HG03575 (cell line): Measurements from ENCODE around the gene CRACR2B.

Experiments used
- ATAC-seq: cut with Tn5 transposase; IDR thresholded peaks from one replicate; pipeline ENCODE4 v1.9.1; 2021; ENCODE audit not compliant: unreplicated experiment, insufficient number of reproducible peaks, low FRiP score; ENCODE audit errors: extremely low read depth

The CRACR2B gene

DNA sequence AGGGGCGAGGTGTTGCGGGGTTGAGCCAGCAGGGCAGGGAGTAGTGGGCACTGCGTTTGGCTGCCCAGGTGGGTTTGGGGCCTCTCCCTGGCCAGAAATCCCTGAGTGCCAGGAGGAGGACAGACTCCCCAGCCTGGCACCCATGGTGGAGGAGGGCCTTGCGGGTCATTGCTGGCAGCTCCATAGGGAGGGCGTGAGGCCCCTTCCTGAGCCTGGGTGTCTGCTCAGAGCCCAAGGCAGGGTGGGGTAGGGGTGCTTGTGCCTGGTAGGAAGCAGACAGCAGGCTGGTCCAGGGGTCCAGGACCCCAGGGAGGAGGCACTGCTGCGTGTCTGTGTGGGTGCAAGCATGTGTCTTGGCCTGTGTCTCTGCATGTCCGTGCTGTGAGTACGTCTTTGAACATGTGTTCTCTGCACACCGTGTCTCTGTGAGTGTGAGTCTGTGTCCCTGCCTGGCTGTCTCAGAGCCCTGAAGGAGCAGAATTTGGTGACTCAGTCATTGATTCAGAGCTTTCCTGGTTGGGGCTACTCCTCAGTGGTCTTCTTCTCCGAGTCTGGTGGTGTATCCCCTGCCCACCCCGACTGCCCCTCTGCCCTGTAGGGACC lies 18.9 kb downstream of the CRACR2B start:
- ATAC-seq = no peak

DNA sequence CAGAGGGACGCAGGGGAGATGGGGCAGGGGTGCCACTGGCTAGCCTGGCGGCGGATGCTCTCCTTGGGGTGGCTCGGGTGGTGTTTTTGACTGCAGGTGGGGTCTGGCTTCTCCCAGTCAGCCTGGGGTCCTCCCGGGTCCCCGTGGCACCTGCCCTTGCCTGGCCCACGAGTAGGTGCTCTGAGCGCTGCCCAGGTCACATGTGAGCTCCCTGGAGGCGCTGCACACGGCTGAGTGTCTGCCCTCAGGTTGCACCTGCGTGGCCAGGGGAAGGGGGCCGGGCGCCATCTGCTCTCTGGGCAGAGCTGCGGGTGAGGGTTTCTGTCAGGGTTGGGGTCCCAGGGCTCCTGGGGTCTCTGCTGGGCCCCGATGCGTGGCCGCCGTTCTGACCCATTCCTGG lies 20.2 kb downstream of the CRACR2B start:
- no peak for ATAC-seq

- ATAC-seq = no peak
Observed at GRCh38 chr11:848380-848931, 20.7 kb downstream of the CRACR2B start.

DNA sequence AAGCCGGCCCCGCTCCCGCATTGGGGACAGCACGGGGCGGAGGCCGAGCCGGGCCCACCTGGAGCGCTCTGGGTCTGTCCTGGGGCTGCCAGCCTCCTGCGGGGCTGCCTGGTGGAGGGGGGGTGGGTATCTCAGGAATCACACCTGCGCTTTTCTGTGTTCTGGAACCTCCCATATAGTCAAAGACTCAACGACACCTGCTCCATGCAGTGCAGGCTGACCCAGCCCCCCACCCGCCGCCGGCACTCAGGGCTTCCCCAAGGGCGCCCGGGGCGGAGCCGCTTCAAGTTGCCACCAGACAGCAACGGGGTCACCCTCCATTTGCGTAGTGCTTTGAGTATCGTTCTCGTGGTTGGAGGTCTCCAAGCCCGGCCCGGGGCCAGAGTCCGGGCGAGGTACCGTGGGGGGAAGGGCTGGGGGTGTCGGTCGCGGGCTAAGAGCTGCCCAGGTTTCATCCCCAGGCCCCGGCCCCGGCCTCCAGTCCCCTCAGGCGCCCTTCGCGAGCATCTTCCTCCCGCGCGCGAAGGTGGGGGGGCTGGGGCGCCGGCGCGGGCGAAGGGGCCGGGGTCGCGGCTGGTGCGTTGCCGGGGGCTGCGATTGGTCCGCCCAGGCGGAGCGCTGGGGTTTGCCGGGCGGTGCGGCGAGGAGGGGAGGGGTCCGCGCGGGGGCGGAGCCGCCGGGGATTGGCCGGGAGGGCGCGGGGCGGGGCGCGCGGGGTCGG lies 21.5 kb downstream of the CRACR2B start:
- ATAC-seq = no peak

DNA sequence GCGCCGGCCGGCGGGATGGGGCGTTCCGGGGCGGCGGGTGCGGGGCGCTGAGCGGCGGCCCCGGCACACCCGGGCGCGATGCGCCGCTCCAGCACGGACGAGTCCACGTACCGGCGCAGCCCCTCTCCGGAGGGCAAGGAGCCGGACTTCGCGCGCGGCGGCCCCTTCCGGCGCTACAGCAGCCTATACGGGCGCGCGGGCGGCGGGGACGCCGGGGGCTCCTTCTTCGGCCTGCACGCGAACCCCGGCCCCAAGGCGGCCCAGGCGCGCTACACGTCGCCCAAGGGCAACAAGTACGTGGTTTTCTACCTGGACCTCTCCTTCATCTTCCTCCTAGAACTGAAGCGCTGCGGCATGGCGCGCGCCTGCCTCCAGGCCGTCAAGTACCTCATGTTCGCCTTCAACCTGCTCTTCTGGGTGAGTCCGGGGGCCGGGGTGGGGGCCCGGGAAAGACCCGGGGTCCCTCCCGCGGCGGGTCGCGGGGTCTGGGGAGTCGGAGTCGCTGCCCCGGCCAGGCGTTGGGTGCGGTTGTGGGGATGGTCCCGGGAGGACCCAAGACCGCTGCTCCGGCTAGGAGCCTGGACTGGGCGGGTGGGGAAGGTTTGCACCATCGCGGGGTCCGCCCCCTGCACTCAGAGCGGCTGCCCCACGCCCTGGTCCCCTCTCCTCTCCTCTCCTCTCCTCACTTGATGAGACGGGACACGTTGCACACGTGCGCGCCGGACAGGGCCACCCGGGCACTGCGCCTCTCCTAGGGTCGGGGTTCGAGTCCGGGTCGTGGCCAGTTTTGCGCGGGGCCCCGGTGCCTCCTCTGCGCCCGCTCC lies 22.4 kb downstream of the CRACR2B start:
- no peak for ATAC-seq

DNA sequence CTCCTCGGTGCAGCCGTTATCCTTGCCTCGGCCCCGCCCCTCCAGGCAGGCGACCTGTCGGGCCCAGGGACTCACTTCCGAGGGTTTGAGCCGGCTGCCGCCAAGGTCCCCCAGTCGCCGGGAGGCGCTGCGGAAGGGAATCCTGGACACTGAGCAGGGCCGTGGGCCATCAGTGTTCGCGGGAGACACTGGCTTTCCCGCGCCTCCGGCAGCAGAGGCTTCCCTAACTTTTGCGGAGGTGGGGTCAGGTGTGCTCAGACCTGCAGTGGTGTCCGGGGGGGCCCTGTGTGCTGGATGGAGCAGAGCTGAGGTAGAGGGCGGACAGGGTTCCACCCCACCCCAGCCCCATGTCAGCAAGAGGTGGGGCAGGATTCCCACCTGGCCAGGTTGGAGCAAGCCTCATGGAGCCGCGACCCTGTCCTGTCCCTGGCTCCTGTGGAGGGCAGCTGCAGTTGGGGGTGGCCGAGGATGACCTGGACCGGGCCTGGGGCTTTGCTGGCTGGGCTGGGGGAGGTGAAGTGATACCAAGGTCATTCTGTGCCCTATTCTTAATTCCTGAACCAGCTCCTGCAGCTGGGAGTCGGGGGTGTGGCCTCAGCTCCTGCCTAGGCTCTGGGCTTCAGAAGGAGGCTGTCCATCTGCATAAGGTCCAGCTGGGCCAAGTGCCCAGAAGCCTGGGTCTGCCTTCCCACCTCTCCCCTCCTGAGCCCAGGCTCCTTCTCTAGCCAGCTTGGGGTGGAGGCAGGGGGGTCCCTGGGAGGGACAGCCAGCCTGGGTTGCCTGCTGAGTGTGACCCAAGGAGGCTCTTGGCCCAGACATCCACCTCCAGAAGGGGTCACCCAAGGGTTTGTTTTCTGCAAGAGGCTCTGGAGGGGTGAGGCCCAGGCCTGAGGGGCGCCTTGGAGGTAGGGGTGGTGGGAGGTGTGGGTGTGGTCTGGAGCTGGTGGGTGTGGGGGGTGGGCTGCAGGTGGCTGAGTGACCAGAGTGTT lies 23.4 kb downstream of the CRACR2B start:
- no peak for ATAC-seq

DNA sequence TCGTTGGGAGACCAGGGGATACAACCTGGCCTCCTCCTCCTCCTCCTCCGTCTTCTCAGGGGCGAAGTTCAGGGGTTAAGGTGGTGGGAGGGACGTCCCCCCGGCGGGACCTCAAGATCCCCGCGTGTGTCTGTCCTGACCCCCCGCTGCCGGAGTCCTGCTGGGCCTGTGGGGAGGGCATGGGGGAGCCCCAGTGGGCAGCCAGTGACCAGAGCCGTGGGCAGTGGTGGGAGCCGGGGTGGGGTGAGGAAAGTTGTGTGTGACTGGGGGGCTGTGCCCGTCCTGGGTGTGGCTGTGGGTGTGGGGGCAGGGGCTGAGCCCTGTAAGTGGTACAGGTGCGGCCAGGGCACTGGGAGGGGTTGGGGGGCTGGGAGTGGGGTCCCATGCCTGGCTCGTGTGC lies 25.0 kb downstream of the CRACR2B start:
- ATAC-seq = no peak

DNA sequence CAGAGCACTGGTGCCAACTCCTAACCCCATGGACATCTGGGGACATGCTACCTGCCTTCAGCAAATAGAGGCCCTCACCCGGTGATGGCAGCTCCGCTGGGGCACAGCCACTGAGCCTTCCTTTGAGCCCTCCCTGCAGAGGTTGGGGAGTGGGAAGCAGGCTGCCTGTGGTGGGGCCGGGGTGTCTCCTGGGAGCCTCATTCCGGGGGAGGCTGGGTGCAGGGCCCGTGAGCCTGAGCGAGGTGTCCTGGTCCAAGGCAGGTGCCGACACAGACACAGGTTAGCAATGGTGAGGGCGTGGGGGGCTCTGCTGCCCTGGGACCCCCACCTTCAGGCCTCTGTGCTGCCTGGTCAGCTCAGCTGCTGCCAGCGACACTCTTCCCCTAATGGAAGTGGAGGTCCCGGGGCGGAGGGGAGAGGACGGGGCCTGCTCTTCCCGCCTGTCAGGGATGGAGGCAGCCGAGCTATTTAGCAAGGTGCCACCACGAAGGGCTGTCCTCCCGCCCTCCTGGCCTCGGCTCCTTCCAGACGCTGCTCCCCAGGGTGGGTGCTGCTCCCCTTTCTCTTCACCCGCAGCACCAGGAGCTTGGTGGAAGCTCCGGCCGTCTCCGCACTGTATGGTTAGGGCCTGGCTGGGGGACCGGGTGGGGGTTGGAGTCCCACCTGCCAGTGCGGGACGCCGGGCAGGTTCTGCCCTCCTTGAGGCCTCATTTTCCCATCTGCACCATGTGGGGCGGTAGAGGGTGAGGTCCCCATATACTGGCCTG lies 26.1 kb downstream of the CRACR2B start:
- ATAC-seq = no peak

DNA sequence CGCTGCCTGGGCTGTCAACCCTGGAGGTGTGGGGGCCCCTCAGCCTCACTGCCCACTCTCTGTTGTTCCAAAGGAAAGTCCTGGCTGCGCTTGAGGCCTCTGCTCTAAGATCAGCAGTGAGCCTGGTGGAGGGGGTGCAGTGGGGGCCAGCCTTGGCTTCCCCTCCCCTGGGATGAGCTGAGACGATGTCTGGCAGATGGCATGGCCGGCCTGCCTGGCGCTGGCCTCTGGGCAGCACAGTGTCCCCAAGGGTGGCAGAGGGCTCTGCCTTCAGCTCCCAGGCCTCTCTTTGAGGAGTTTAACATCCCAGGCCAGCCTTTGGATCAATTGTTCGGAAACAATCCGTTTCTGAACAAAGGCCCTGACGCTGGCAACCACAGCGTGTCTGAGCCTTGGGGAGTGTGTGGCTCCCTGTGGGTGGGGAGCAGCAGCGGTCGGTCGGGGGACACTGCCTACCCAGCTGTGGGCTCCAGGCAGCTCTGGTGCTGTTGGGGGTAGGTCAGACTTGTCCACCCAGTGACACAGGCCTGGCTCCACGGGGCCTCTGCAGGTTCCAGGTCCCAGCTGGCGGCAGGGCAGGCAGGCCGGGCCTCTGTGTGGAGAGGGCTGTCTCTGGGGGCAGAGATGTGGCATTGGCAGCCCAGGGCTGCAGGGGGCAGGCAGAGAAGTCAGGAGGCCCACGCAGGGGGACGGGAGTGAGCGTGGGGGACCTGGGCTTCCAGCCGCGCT lies 27.0 kb downstream of the CRACR2B start:
- no peak for ATAC-seq

GRCh38 chr11:855330-855674 lies 27.6 kb downstream of the CRACR2B start:
- no peak for ATAC-seq

- no peak for ATAC-seq
Observed at GRCh38 chr11:855796-856195, 28.1 kb downstream of the CRACR2B start.

DNA sequence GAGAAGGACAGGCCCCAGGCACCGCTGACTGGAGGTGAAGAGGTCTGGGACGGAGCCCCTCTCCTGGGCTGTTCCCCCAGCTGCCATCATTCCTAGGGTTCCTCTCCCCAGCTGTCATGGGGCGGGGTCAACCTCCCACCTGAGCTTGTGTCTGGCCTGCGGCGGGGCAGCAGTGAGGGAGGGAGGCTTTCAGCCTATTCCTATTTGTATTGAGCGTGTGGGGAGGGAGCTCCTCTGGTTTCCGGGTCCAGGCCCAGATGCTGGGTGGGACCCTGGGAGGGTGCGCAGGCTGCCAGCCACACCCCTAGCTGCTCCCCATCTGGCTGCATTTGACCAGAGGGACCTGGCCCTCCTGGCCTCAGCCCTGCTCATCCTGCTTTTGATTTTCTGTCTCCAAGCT lies 28.7 kb downstream of the CRACR2B start:
- no peak for ATAC-seq

DNA sequence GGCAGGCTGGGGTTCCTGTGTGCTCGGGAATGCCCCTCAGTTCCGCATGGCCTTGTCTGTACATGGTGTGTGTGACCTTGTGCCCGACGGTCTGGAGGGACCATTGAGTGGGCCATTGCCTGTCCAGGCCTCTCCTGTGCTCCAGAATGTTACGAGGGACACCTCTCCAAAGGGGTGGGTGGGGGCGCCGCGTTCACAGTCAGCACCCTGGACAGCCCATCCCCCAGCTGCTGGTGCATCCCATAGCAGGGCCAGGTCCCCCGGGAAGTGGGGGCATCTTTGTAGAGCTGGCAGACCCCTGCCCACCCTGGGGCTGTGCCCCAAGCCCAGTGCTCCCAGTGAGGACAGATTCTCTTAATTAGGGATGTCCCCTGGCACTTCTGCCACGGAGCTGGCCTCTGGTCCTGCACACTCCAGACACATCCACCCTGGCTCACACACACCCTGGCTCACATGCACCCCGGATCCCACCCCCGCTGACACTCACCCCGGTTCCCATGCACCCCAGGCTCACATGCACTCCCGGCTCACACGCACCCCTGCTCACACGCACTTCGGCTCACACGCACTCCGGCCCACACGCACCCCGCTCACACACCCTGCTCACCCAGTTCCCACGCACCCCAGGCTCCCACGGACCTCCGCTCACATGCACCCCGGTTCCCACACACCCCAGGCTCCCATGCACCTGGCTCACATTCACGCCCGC lies 30.5 kb downstream of the CRACR2B start:
- ATAC-seq = no peak

GRCh38 chr11:858762-859339 lies 31.1 kb downstream of the CRACR2B start:
- no peak for ATAC-seq

DNA sequence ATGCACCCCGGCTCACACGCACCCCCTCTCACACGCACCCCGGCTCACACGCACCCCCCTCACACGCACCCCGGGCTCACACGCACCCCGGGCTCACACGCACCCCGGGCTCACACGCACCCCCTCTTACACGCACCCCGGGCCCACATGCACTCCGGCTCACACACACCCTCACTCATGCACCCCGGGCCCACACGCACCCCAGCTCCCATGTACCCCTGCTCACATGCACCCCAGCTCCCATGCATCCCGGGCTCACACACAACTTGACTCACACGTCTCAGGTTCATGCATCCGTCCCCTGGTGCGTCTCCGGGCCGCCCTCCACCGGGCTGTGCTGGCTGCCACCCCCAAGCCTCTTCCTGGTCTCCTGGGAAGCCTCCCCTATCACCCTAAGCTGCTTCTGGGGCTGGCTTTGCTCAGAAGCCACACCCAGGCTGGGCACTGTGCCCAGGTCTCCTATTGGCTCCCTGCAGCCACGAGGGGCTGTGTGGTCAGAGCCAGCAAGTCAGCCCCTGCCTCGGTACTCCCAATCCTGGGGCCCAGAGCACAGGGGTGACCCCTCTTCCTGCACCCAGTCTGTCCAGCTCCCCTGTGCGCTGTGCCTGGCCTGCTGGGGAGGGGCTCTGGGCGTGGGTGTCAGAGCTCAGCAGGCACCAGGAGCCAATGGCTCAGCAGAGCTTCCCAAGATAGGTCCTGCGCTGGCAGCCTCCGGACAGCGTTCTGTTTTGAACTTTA lies 31.8 kb downstream of the CRACR2B start:
- no peak for ATAC-seq
